Bronchial epithelial cell (primary cell): ENCODE data around the gene HSPA1A. TPM values are rescaled to one million over a fixed set of nuclear protein-coding genes. Genes with fewer than 3 reads are reported as not detected.
"Not testable (repeated sequence)": the region's sequence is repeated elsewhere in the genome, so short reads cannot be mapped to it uniquely, and the experiment has no call there.

Experiments used
- DNase-seq: peaks from one replicate; pipeline ENCODE4 v3.0.0-alpha.2; 2010; ENCODE audit warnings: low read depth
- FAIRE-seq: peaks from 2 replicates; lab custom pipeline; 2011; peaks lifted over from hg19 to GRCh38; lab: Jason Lieb, UNC
- H3K27me3 ChIP-seq: 2 replicates; pipeline ENCODE4 v1.5.1; 2011; ENCODE audit warnings: low read length; ENCODE audit not compliant: control insufficient read depth, insufficient read depth
- H3K36me3 ChIP-seq: 2 replicates; pipeline ENCODE4 v1.5.1; 2011; ENCODE audit warnings: low read length; ENCODE audit not compliant: control insufficient read depth, insufficient read depth
- H3K4me3 ChIP-seq: 2 replicates; pipeline ENCODE4 v1.5.1; 2011; ENCODE audit warnings: mild to moderate bottlenecking, low read depth, low read length, control low read depth
- CTCF ChIP-seq: IDR thresholded peaks from 2 replicates; pipeline ENCODE4 v1.5.1; 2011; ENCODE audit warnings: mild to moderate bottlenecking, moderate library complexity, low read length, control low read depth, inconsistent platforms; ENCODE audit not compliant: insufficient read depth, severe bottlenecking
- total RNA-seq: library from RNA; depleted of rRNA; stranded (reverse); fragments of >200 nt; gene quantifications from 2 replicates; pipeline ENCODE4 v1.2.1, GENCODE V29; 2014

Gene HSPA1A
- total RNA-seq, 1 donor from 2014 or later = 50.3 TPM

- H3K27me3 ChIP-seq = no peaks in the 10 kb centered on the region
- H3K36me3 ChIP-seq = no peaks in the 10 kb centered on the region
- no peak for DNase-seq
- TF ChIP-seq CTCF = no peak
- H3K4me3 ChIP-seq = no peak overlapping the region
- FAIRE-seq = no peak
Measured at GRCh38 chr6:31819871-31820299, 4.5 kb downstream of the HSPA1A start.

DNA sequence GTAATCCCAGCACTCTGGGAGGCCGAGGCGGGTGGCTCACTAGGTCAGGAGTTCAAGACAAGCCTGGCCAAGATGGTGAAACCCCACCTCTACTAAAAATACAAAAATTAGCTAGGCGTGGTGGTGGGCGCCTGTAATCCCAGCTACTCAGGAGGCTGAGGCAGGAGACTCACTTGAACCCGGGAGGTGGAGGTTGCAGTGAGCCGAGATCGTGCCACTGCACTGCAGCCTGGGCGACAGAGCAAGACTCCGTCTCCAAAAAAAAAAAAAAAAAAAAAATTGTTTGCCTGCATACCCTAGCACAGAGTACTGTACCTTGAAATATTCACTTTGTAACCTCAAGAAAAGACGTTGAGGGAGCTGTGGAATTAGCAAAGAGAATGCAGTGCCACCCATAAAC lies 5.1 kb downstream of the HSPA1A start:
- not testable (repeated sequence) for H3K36me3 ChIP-seq, FAIRE-seq, DNase-seq, H3K27me3 ChIP-seq, H3K4me3 ChIP-seq

DNA sequence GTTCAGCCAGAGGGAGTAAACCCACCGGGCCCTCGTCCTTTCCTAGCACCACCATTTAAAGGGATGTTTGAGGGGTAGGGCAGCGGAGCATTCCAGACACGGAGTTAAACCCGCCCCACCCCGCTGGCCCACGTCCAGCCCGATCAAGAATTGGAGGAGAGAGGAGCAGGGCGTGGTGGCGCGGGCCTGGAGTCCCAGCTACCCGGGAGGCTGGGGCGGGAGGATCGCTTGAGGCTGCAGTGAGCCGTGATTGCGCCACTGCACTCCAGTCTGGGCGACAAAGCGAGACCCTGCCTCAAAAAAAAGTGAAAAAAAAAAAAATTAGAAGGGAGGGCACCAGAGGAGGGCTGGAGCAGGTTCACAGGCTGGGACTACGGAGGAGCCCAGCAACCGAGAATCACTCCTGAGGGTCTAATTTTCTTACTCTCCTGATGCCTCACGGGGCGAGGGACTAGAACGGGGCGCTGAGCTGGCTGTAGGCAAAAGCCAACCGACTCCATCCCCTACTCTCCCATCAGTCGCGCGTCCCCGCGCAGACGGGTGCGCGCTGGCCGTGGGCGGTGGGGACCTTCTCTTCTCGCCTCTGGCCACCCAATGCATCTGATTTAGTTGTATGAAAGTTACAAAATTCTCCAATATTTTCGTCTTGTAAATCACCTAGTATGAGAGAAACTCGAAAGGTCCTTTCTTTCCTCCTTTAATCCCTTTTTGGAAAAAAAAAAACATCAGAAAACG lies 6.1 kb downstream of the HSPA1A start:
- Histone ChIP-seq H3K36me3 (no peaks in the 10 kb centered on the region), H3K27me3 (no peaks in the 10 kb centered on the region), H3K4me3 (peak overlapping the region; percentile 41)
- DNase-seq (no peak), FAIRE-seq (no peak)
- no peak for TF ChIP-seq CTCF

DNA sequence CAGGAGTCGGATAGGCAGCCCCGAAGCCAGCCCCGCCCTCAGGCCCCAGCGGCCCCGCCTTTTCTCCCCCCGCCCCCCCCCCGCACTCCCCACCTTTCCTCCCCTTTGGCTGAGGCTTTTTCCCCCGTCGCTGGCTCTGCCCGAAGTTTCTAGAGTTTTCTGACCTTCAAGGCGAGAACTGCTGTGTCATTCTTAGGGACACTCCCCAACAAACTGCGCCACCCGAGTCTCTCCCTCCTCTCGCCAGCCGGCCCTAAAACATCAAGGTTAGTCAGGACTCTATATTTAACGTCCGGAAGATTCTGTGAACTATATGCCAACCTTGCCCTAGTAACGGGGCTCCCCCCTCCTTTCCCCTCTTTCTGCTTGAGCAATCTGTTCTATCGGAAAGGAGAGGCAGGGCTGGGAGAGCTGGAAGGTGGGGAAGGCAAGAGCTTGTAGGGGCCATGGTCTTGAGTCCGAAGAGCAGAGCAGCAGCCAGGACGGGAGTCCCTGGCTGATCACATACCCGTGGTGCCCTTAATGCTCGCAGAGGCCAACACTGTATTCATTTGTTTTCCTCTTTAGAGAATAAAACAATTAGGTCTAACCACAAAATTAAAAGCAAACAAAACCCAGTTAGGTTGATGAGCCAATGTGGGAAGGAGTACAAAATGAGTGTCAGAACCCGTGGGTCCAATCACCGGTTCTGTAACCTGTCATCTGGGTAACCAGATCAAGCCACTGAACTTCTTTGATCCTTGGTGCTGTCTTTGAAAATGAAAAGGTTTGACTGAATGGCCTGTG lies 6.9 kb downstream of the HSPA1A start:
- Histone ChIP-seq H3K36me3 (no peaks in the 10 kb centered on the region), H3K27me3 (no peaks in the 10 kb centered on the region), H3K4me3 (peak overlapping the region; percentile 41)
- FAIRE-seq (no peak), DNase-seq (peak; percentile 78)
- no peak for TF ChIP-seq CTCF

GRCh38 chr6:31823592-31824196 lies 8.4 kb downstream of the HSPA1A start:
- FAIRE-seq, DNase-seq, H3K27me3 ChIP-seq, H3K36me3 ChIP-seq, H3K4me3 ChIP-seq: not testable (repeated sequence)

DNA sequence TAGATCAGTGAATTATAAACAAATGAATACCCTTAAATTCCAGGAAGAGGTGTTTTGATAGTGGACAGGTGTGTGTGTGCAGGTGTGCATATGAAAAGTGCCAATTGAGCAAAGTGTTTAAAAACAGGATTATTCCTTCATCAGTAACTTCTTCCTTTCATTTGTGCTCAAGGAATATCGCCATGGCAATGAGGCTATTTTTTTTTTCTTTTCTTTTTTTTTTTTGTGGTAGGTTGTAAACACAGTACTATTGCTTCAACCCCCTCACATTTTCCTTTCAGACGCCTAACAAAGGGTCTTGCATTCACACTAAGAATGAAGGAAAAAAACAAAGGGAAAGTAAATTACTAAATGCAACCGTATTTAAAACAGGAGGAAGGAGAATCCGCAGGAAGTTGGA lies 10.2 kb downstream of the HSPA1A start:
- FAIRE-seq = no peak

More for the DNA sequence above, 10.2 kb downstream of the HSPA1A start:
- Histone ChIP-seq H3K36me3 (no peaks in the 10 kb centered on the region), H3K4me3 (no peak overlapping the region), H3K27me3 (no peaks in the 10 kb centered on the region)
- no peak for TF ChIP-seq CTCF
- no peak for DNase-seq
